ENCODE data around the gene EPHB1.

DNA sequence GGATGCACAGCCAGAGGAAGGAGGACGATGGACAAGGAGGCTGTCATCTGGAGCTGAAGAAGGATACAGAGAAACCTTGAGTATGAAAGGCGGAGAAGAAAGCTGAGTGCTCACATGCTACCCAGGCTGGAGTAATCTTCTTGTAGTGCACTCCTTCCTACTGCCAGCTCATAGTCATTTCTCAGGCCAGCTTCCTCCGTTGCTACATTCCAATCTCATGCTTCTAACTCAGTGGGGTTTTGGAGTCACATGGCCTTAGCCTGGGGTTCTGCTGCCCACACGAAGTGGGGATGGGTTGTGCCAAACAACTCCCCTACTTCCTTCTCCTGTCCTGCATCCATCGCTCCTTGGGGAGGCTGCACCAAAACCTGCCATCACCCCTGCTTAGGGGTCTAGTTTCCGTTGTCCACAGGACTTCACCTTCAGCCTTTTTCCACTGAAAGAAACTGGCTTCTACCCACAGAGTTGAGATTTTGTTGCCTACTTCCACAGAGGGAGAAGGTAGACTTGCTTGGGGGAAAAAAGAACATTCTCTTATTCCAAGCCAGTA, 239.9 kb downstream of the EPHB1 start:
- TF ChIP-seq, protein P1, sequence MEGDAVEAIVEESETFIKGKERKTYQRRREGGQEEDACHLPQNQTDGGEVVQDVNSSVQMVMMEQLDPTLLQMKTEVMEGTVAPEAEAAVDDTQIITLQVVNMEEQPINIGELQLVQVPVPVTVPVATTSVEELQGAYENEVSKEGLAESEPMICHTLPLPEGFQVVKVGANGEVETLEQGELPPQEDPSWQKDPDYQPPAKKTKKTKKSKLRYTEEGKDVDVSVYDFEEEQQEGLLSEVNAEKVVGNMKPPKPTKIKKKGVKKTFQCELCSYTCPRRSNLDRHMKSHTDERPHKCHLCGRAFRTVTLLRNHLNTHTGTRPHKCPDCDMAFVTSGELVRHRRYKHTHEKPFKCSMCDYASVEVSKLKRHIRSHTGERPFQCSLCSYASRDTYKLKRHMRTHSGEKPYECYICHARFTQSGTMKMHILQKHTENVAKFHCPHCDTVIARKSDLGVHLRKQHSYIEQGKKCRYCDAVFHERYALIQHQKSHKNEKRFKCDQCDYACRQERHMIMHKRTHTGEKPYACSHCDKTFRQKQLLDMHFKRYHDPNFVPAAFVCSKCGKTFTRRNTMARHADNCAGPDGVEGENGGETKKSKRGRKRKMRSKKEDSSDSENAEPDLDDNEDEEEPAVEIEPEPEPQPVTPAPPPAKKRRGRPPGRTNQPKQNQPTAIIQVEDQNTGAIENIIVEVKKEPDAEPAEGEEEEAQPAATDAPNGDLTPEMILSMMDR (IDR thresholded peaks at IDR 0.05 in 4 of 5, conservative IDR thresholded peaks at IDR 0.05 in 1 of 5) = no peak
- TF ChIP-seq POLR2A (IDR thresholded peaks at IDR 0.05) = no peak
